Measurements from ENCODE around the gene ADPRS.

Gene ADPRS

DNA sequence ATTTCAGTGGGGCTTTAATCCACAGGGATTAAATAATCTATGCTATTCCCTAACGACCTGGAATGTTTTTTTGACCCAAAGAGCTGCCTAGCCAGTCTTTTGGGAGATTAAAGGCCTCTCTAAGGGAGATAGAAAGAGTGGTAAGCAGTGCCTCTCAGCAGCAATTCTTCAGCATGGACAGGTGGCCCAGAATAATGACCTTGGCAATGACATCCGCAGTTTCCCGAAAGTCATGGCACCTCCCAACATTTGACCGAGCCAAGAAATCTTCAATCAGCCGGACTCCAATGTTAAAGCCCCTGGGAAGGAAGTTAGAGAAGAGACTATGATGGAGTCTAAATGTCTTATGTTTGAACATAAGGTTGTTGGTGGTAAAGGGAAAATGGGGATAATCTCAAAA is 50.8 kb downstream of the ADPRS start:
- H3K79me1 ChIP-seq (ENCODE audit: low read depth, low read length): no peaks in the 10 kb centered on the region
- no peak overlapping the region for H3K4me2 ChIP-seq (ENCODE audit: insufficient read depth, low read length, poor library complexity, severe bottlenecking)
- H2BK12ac ChIP-seq (ENCODE audit: low read length): no peak overlapping the region
- no peak overlapping the region for H2AFZ ChIP-seq (ENCODE audit: low read length)
- DNase-seq (ENCODE audit: low spot score): no peak
- peaks cover 0 to 37% of the 10 kb centered on the region in 2 donors for H3K36me3 ChIP-seq (replicated peaks in 1 of 2; ENCODE audit: control insufficient read depth in 2 of 2, insufficient read depth in 2 of 2, low read length in 2 of 2)
- H3K4me1 ChIP-seq (ENCODE audit: control insufficient read depth in 2 of 2, insufficient read depth in 1 of 2, low read depth in 1 of 2, low read length in 2 of 2): no peaks in the 10 kb centered on the region
- no peak overlapping the region for H3K4ac ChIP-seq (ENCODE audit: low read length)
- no peak overlapping the region for H4K8ac ChIP-seq (ENCODE audit: low read depth, low read length)
- no peak overlapping the region for H3K27ac ChIP-seq (replicated peaks; ENCODE audit: low read length)
- H3K4me3 ChIP-seq (ENCODE audit: low read length in 2 of 2): no peak overlapping the region
- H2BK120ac ChIP-seq (ENCODE audit: low read depth, low read length): no peak overlapping the region
- H2BK15ac ChIP-seq (ENCODE audit: low read length): no peak overlapping the region
- no peaks in the 10 kb centered on the region for H3K9me3 ChIP-seq (replicated peaks in 1 of 2; ENCODE audit: control insufficient read depth in 2 of 2, insufficient read depth in 1 of 2, low read depth in 1 of 2, low read length in 2 of 2)
- H3K9ac ChIP-seq (ENCODE audit: low read depth, low read length, poor library complexity): no peak overlapping the region
- H2AK5ac ChIP-seq (ENCODE audit: low read depth, low read length): no peak overlapping the region
- H3K27me3 ChIP-seq (ENCODE audit: control insufficient read depth in 3 of 3, insufficient read depth in 3 of 3, low read depth in 1 of 3, low read length in 3 of 3): no peaks in the 10 kb centered on the region
- whole genome bisulfite sequencing, 2 donors (ENCODE audit: extremely low coverage in 2 of 2, insufficient read length in 2 of 2, insufficient replicate concordance in 1 of 2): no CpG with 5 or more reads among the region's 5 CpGs
- H2BK5ac ChIP-seq (ENCODE audit: low read length): no peak overlapping the region
- H3K23ac ChIP-seq (ENCODE audit: low read depth, low read length, poor library complexity): no peak overlapping the region
- H3K14ac ChIP-seq (ENCODE audit: low read length): no peak overlapping the region
- no peak overlapping the region for H4K91ac ChIP-seq (ENCODE audit: low read depth, low read length, poor library complexity)
- no peak overlapping the region for H3K18ac ChIP-seq (ENCODE audit: low read length)

DNA sequence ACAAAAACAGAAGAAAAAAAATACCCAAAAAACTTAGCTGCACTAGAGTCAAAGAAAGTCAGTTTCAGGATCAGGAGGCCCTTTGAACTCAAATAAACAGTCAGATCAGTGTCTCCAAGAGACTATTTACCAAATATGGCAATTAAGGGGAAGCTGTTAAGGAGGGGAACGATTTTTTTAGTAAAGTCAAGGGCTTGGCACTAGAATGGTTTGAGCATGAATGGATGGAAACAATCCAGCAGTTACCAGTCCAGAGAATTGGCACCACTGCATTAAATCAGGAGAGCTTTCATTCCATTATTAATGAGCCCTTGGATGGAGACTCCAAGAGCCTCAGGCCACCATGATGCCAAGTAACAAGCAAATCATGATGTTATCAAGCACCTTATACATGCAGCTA is 53.4 kb downstream of the ADPRS start:
- WGBS, 2 donors (ENCODE audit: extremely low coverage in 2 of 2, insufficient read length in 2 of 2, insufficient replicate concordance in 1 of 2): no CpG with 5 or more reads among the region's 1 CpG

DNA sequence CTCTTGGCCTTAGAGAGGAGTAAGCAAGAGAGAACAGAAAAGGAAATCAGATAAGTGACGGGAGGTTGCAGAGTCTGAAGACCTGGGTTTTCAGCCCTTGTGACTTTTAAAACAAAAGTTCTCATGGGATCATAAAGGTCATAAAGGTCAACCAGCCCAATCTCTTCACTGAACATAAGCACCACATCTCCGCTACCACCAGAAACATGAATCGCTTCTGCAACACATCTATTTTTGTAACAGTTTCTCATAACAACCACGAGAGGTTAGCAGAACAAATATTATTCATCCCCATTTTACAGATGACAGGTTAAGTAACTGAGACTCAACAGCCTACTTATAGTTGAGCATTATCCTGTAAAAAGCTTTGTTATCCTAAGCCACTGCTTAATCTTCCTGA is 54.7 kb downstream of the ADPRS start:
- Histone ChIP-seq H3K4me2 (ENCODE audit: insufficient read depth, low read length, poor library complexity, severe bottlenecking) (no peak overlapping the region), H3K4me3 (ENCODE audit: low read length in 2 of 2) (no peak overlapping the region), H3K79me1 (ENCODE audit: low read depth, low read length) (no peaks in the 10 kb centered on the region), H3K36me3 (replicated peaks in 1 of 2; ENCODE audit: control insufficient read depth in 2 of 2, insufficient read depth in 2 of 2, low read length in 2 of 2) (peaks cover 0 to 20% of the 10 kb centered on the region in 2 donors), H2BK15ac (ENCODE audit: low read length) (no peak overlapping the region), H2AFZ (ENCODE audit: low read length) (no peak overlapping the region), H2AK5ac (ENCODE audit: low read depth, low read length) (no peak overlapping the region), H3K23ac (ENCODE audit: low read depth, low read length, poor library complexity) (no peak overlapping the region), H3K4me1 (ENCODE audit: control insufficient read depth in 2 of 2, insufficient read depth in 1 of 2, low read depth in 1 of 2, low read length in 2 of 2) (peaks cover 0 to under 1% of the 10 kb centered on the region in 2 donors), H3K9me3 (replicated peaks in 1 of 2; ENCODE audit: control insufficient read depth in 2 of 2, insufficient read depth in 1 of 2, low read depth in 1 of 2, low read length in 2 of 2) (peaks cover 2 to 8% of the 10 kb centered on the region in 2 donors), H2BK5ac (ENCODE audit: low read length) (no peak overlapping the region), H4K8ac (ENCODE audit: low read depth, low read length) (no peak overlapping the region), H2BK12ac (ENCODE audit: low read length) (no peak overlapping the region), H3K27ac (replicated peaks; ENCODE audit: low read length) (no peak overlapping the region), H3K27me3 (ENCODE audit: control insufficient read depth in 3 of 3, insufficient read depth in 3 of 3, low read depth in 1 of 3, low read length in 3 of 3) (no peaks in the 10 kb centered on the region), H3K4ac (ENCODE audit: low read length) (no peak overlapping the region), H2BK120ac (ENCODE audit: low read depth, low read length) (no peak overlapping the region), H3K14ac (ENCODE audit: low read length) (no peak overlapping the region), H4K91ac (ENCODE audit: low read depth, low read length, poor library complexity) (no peak overlapping the region), H3K9ac (ENCODE audit: low read depth, low read length, poor library complexity) (no peak overlapping the region), H3K18ac (ENCODE audit: low read length) (no peak overlapping the region)
- no CpG with 5 or more reads among the region's 4 CpGs for WGBS, 2 donors (ENCODE audit: extremely low coverage in 2 of 2, insufficient read length in 2 of 2, insufficient replicate concordance in 1 of 2)
- DNase-seq (ENCODE audit: low spot score): no peak

More for the DNA sequence above, 53.4 kb downstream of the ADPRS start:
- no peaks in the 10 kb centered on the region for H3K27me3 ChIP-seq (ENCODE audit: control insufficient read depth in 3 of 3, insufficient read depth in 3 of 3, low read depth in 1 of 3, low read length in 3 of 3)
- no peak for DNase-seq (ENCODE audit: low spot score)
- no peak overlapping the region for H2BK5ac ChIP-seq (ENCODE audit: low read length)
- H3K4ac ChIP-seq (ENCODE audit: low read length): no peak overlapping the region
- H3K27ac ChIP-seq (replicated peaks; ENCODE audit: low read length): no peak overlapping the region
- H3K36me3 ChIP-seq (replicated peaks in 1 of 2; ENCODE audit: control insufficient read depth in 2 of 2, insufficient read depth in 2 of 2, low read length in 2 of 2): peaks cover 0 to 33% of the 10 kb centered on the region in 2 donors
- H2BK12ac ChIP-seq (ENCODE audit: low read length): no peak overlapping the region
- no peaks in the 10 kb centered on the region for H3K4me1 ChIP-seq (ENCODE audit: control insufficient read depth in 2 of 2, insufficient read depth in 1 of 2, low read depth in 1 of 2, low read length in 2 of 2)
- no peak overlapping the region for H2AK5ac ChIP-seq (ENCODE audit: low read depth, low read length)
- no peak overlapping the region for H3K14ac ChIP-seq (ENCODE audit: low read length)
- H4K91ac ChIP-seq (ENCODE audit: low read depth, low read length, poor library complexity): no peak overlapping the region
- no peaks in the 10 kb centered on the region for H3K79me1 ChIP-seq (ENCODE audit: low read depth, low read length)
- H3K4me2 ChIP-seq (ENCODE audit: insufficient read depth, low read length, poor library complexity, severe bottlenecking): no peak overlapping the region
- no peak overlapping the region for H2BK15ac ChIP-seq (ENCODE audit: low read length)
- no peak overlapping the region for H3K23ac ChIP-seq (ENCODE audit: low read depth, low read length, poor library complexity)
- H2AFZ ChIP-seq (ENCODE audit: low read length): no peak overlapping the region
- H4K8ac ChIP-seq (ENCODE audit: low read depth, low read length): no peak overlapping the region
- H3K9ac ChIP-seq (ENCODE audit: low read depth, low read length, poor library complexity): no peak overlapping the region
- H3K9me3 ChIP-seq (replicated peaks in 1 of 2; ENCODE audit: control insufficient read depth in 2 of 2, insufficient read depth in 1 of 2, low read depth in 1 of 2, low read length in 2 of 2): peaks cover 2 to 6% of the 10 kb centered on the region in 2 donors
- H3K18ac ChIP-seq (ENCODE audit: low read length): no peak overlapping the region
- H3K4me3 ChIP-seq (ENCODE audit: low read length in 2 of 2): no peak overlapping the region
- H2BK120ac ChIP-seq (ENCODE audit: low read depth, low read length): no peak overlapping the region
